Omental fat pad (tissue), 4 donors: Measurements from ENCODE around the gene MYMX. TPM values are rescaled to one million over a fixed set of nuclear protein-coding genes. Genes with fewer than 3 reads are reported as not detected.

Experiments
- ATAC-seq: fragments of 150-250 bp; one replicate; pipeline ENCODE4 v1.9.1; 2016; ENCODE audit warnings: mild to moderate bottlenecking, moderate library complexity; ENCODE audit not compliant: low FRiP score
- DNase-seq: peaks from one replicate; pipeline ENCODE4 v3.0.0-alpha.2; 2019; ENCODE audit warnings: low spot score
- total RNA-seq, 4 donors: library from RNA; depleted of rRNA; stranded (reverse); fragments of >200 nt; gene quantifications; one replicate each; pipeline ENCODE4 v1.1.0, GENCODE V29; 2016
- TF ChIP-seq, protein P1 (sequence below), 3 donors: fragments of 450-650 bp; IDR thresholded peaks; one replicate each; pipeline ENCODE4 v1.5.1; 2016 to 2017; ENCODE audit warnings: antibody characterized with exemption in 3 of 3, mild to moderate bottlenecking in 3 of 3, moderate library complexity in 2 of 3

MYMX gene
- total RNA-seq, 4 donors from 2014 or later = 1.9 to 15.8 (median 2.4) TPM; not detected in 1

GRCh38 chr6:44223319-44224028 is 6.7 kb downstream of the MYMX start, which contains the start of gene SLC29A1:
TSS of gene SLC29A1 (plus strand) at chr6:44223595. CDS start at chr6:44227314, 3,719 bp downstream.
- DNase-seq (no peak), ATAC-seq (peak; percentile 9)
- TF ChIP-seq, protein P1, sequence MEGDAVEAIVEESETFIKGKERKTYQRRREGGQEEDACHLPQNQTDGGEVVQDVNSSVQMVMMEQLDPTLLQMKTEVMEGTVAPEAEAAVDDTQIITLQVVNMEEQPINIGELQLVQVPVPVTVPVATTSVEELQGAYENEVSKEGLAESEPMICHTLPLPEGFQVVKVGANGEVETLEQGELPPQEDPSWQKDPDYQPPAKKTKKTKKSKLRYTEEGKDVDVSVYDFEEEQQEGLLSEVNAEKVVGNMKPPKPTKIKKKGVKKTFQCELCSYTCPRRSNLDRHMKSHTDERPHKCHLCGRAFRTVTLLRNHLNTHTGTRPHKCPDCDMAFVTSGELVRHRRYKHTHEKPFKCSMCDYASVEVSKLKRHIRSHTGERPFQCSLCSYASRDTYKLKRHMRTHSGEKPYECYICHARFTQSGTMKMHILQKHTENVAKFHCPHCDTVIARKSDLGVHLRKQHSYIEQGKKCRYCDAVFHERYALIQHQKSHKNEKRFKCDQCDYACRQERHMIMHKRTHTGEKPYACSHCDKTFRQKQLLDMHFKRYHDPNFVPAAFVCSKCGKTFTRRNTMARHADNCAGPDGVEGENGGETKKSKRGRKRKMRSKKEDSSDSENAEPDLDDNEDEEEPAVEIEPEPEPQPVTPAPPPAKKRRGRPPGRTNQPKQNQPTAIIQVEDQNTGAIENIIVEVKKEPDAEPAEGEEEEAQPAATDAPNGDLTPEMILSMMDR (IDR thresholded peaks at IDR 0.05) = no peak

DNA sequence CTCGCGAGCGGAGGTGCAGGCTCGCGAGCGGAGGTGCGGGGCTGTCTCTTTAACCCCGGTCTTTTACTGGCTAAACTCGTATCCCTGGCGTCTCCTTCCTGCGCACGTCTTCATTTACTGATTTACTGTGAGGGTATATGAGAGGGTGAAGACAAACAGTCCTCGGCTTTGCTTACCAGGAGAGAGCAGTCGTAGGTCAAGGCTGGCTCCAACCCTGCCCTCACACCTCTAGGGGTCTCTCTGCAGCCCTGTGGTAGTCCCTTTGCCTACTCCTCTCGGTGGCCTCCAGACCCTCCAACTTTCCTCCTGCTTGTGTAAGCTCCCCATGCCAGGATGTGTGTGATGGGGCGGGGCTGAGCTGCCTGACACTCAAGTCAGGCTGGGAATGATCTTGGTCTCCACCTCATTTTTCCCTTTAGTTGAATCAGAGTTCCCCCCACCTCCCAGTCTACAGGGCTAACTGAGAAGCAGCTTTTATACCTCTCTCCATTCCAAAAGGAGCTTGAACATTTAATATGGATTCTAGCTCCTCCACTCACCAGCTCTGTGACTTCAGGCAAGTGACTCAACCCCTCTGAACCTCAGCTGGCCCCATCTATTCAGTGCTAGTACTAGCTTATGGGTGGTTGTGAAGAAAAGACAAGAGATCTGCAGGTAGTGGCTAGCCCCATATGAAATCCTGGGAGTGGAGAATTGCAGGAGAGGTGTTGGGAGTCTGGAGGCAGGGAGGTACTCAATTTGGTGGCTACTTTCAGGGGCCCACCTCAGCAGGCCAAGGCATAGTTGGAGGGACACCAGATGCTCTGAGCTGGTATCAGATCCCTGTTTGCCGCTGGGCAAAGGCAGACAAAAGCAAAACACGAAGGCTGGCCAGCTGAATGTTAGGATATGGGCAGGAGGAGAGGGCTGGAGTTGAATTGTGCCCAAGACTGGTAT is 7.6 kb downstream of the MYMX start:
- ATAC-seq (no peak), DNase-seq (no peak)

DNA sequence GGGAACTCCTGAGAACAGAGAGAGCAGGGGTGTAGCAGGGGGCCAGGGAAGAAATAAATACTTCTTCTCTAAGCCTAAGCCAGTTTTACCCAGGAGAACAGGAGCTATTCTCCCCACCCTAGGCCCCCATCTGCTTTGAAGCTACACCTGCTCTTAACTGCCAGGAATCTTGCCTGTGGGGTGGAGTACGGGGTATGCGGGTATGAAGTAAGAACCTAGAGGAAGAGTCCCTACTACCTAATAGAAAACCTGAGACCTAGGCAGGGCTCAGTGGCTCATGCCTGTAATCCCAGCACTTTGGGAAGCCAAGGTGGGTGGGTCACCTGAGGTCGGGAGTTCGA is 8.2 kb downstream of the MYMX start:
- DNase-seq (no peak), ATAC-seq (no peak)
- TF ChIP-seq, protein P1 (IDR thresholded peaks at IDR 0.05) = no peak

More for the DNA sequence above, 7.6 kb downstream of the MYMX start:
- TF ChIP-seq, protein P1 (IDR thresholded peaks at IDR 0.05) = no peak

DNA sequence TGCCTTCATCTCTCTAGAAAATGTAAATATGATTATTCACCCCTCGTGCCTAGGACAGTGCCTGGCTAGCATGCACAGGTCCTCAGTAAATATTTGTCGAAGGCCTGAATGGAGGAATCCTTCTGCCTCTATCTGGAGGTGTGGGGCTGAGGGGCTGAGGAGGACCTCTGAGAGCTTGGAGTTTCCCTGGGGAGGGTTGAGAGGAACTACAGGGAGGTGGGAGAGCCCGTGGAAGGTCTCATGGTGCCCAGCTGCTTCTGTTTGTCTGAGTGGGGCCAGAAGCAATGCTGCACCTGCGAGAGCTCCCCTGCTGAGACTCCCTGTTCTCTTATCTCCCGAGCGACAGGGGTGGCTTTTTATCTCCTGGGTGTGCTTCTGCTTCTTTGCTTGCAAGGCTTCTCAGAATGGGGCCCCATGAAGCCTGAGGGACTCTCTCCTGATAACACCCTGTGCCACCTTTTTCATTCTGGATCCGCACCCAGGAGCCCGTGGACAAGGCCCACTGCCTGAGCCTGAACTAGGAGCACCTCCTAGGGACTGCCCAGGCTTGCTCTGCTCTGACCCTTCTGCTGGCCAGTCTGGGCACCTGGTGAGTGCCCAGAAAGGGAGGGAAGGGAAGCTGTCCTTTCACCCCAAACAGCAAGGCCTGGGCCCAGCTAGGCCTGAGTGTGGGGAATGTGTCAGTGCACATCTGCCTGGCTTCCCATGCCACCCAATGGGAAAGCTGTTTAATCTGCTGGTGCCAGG is 9.0 kb downstream of the MYMX start:
- TF ChIP-seq, protein P1 (IDR thresholded peaks at IDR 0.05) = no peak
- no peak for DNase-seq

GRCh38 chr6:44226368-44227147 is 9.8 kb downstream of the MYMX start:
- ATAC-seq (no peak), DNase-seq (no peak)
- TF ChIP-seq, protein P1 (IDR thresholded peaks at IDR 0.05) = no peak

More for the DNA sequence above, 9.0 kb downstream of the MYMX start:
- no peak for ATAC-seq

DNA sequence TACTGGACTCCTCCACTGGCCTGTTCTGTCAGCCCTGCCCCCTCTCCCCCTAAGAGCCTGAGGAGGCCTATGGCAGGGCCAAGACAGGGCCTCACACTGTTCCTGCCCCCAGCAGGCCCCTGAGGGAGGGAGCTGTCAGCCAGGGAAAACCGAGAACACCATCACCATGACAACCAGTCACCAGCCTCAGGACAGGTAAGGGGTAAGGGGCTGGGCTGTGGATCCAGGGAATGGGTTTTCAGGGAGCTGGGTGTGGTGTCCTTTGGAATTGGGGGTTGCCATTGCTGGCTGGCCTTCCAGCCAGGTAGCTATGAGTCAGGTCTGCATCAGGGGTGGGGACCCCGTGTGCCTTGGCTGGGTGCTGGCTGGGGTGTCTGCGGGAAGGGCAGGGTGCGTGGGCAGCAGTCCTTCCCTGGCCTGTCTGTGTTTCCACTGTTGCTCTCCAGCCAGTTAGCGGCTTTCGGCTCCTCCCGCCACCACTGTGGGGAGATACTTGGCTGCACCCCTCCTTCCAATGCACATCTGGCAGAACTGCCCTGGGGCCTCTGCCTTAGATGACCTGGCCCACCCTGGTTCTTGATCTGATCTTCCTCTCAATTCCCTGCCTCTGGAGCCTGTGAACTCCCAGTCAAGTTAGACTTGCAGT is 10.5 kb downstream of the MYMX start:
- TF ChIP-seq, protein P1 (IDR thresholded peaks at IDR 0.05) = no peak
- ATAC-seq (no peak), DNase-seq (no peak)
